WTC11 (cell line): ENCODE results near the gene METTL21A. TPM values are rescaled to one million over a fixed set of nuclear protein-coding genes. Genes with fewer than 3 reads are reported as not detected.

Source experiments
- TEAD4 ChIP-seq: sonication (generic); formaldehyde crosslinking; IDR thresholded peaks from 2 replicates; pipeline ENCODE4 v1.8.0; 2022; ENCODE audit warnings: mild to moderate bottlenecking, missing genetic modification reagents
- total RNA-seq: library from RNA; stranded (reverse); gene quantifications from 3 replicates; pipeline ENCODE4 v1.2.3, GENCODE V29; 2021

Gene METTL21A
- total RNA-seq, 1 experiment from 2014 or later, result 56.4 TPM

DNA sequence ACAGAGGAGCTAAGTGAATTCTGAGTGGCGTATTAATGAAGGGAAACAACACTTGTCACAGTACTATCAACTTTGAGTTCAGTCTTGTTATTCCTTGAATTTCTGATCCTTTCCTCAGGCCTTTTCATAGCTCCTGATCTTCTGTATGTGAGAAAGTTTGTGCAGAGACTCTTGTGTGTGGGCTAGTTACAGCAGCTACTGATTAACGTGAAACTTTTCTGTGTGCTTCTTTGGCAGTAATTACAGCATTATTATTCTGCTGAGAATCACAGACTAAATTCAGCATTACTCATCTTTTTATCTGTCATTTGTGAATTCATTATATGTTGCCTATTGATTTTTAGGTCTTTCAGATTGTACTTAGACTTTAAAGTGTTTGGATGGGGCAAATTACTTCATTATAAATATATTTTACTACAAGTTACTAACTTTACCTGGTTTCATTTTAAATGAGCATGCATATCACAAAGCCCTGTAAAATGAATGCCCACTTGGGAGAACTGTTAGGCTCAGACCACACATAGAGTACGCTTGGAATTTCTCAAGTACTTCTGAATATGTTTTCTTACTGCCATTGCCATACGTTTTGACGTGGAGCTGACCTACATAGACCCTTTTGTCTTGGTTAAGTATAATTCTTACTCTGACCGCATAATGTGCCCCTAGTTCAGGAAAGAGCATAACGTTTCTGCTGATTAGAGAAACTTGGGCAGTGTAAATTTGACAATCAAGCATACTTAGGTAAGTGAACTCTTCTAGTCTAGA lies 59.3 kb downstream of the METTL21A start (continued):
- TF ChIP-seq TEAD4 (CRISPR knock-in tag), result no peak

Other genes with a start within 250 kb of the METTL21A start
- gene CREB1, start 95.4 kb downstream of the METTL21A start, total RNA-seq, result 80.7 to 97.7 TPM (median 85.0 TPM) in 3 replicates
- 26.6 to 31.6 TPM (median 28.1 TPM) in 3 replicates for gene CCNYL1, start 86.2 kb upstream of the METTL21A start, total RNA-seq
- gene FZD5, start 144.5 kb upstream of the METTL21A start, total RNA-seq, result 52.8 to 103 TPM (median 53.7 TPM) in 3 replicates